Measurements from ENCODE around the gene TMOD1. TPM values are rescaled to one million over a fixed set of nuclear protein-coding genes. Genes with fewer than 3 reads are reported as not detected.

The TMOD1 gene
- total and polyA plus RNA-seq, 2 experiments from 2014 or later: 0.34 to 1.3 TPM

GRCh38 chr9:97516111-97516510 is 14.6 kb downstream of the TMOD1 start:
- 76 to 80% methylated on average over 8 of the region's 8 CpGs for WGBS, 2 experiments (ENCODE audit: low coverage in 1 of 2, low lambda C conversion rate in 2 of 2, missing lambda C conversion rate in 2 of 2)
- no peak for TF ChIP-seq EZH2 (IDR thresholded peaks at IDR 0.05; ENCODE audit: insufficient read depth, poor library complexity, severe bottlenecking)
- TF ChIP-seq EZH2phosphoT487 (IDR thresholded peaks at IDR 0.05; ENCODE audit: insufficient read depth, low read depth): no peak
- Histone ChIP-seq H3K27me3 (replicated peaks; ENCODE audit: insufficient read depth) (peaks cover 4% of the 10 kb centered on the region), H3K79me2 (ENCODE audit: insufficient read depth) (no peaks in the 10 kb centered on the region), H3K4me2 (ENCODE audit: unreplicated experiment) (no peak overlapping the region), H3K27ac (no peak overlapping the region), H3K9ac (no peak overlapping the region), H4K20me1 (ENCODE audit: insufficient read depth) (no peaks in the 10 kb centered on the region), H3K9me3 (ENCODE audit: low read depth) (no peaks in the 10 kb centered on the region), H3K9me2 (ENCODE audit: insufficient read depth) (no peaks in the 10 kb centered on the region), H2AFZ (no peak overlapping the region), H3K4me3 (no peak overlapping the region), H3K36me3 (ENCODE audit: low read depth) (no peaks in the 10 kb centered on the region), H3K4me1 (ENCODE audit: insufficient read depth) (peaks cover 6% of the 10 kb centered on the region; the same call in 1 of the 2 replicates), H3F3A (ENCODE audit: insufficient read depth) (no peaks in the 10 kb centered on the region)
- in situ Hi-C loops (cut with MboI): no loop called here
- no peak for DNase-seq

- Histone ChIP-seq H3K36me3 (ENCODE audit: low read depth) (no peaks in the 10 kb centered on the region), H3K4me2 (ENCODE audit: unreplicated experiment) (no peak overlapping the region), H3K9me3 (ENCODE audit: low read depth) (no peaks in the 10 kb centered on the region), H3K4me3 (no peak overlapping the region), H3K9ac (no peak overlapping the region), H2AFZ (no peak overlapping the region), H3F3A (ENCODE audit: insufficient read depth) (no peaks in the 10 kb centered on the region), H3K27me3 (replicated peaks; ENCODE audit: insufficient read depth) (peaks cover 7% of the 10 kb centered on the region), H3K27ac (no peak overlapping the region), H3K4me1 (ENCODE audit: insufficient read depth) (peaks cover 6% of the 10 kb centered on the region; the same call in 1 of the 2 replicates), H3K9me2 (ENCODE audit: insufficient read depth) (no peaks in the 10 kb centered on the region), H3K79me2 (ENCODE audit: insufficient read depth) (no peaks in the 10 kb centered on the region), H4K20me1 (ENCODE audit: insufficient read depth) (no peaks in the 10 kb centered on the region)
- DNase-seq: no peak
- 68% methylated on average over 14 of the region's 14 CpGs for WGBS, 2 experiments (ENCODE audit: low coverage in 1 of 2, low lambda C conversion rate in 2 of 2, missing lambda C conversion rate in 2 of 2)
- in situ Hi-C loops (cut with MboI): no loop called here
- TF ChIP-seq EZH2phosphoT487 (IDR thresholded peaks at IDR 0.05; ENCODE audit: insufficient read depth, low read depth): no peak
- no peak for TF ChIP-seq EZH2 (IDR thresholded peaks at IDR 0.05; ENCODE audit: insufficient read depth, poor library complexity, severe bottlenecking)
These were observed 16.0 kb downstream of the TMOD1 start for GRCh38 chr9:97517331-97518089.

DNA sequence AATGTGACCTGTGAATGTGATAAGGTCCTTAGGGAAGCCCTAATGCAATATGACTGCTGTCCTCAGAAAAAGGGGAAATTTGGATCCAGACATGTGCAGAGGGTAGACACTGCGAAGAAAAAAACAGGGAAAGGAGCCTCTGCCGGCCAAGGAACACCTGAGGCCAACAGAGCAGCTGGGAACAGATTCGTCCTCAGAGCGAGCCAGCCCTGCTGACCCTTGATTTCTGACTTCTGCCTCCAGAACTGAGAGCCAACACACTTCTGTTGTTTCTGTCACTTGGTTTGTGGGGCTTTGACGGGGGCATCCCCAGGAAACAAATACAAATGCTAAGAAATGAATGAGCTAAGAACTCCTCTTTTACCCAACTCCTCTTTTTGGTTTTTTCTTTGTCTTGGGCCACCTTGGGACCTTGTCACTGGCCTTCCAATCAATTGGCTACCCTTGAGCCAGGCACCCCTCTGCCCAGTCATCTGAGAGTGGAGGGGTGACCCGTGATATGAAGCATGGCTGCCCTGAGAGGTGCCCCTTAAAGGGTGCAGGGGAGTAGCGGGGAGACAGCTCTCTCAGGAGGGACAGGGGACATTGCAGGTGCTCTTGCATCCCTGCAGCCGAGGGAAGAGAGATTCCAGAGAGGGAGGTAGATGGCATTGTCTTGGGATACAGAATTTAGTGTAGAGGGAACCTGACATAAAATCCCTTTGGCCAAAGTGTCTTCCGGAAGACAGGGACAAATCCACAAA is 16.9 kb downstream of the TMOD1 start:
- Histone ChIP-seq H3K27ac (no peak overlapping the region), H3K4me2 (ENCODE audit: unreplicated experiment) (no peak overlapping the region)

GRCh38 chr9:97518909-97519307 is 17.4 kb downstream of the TMOD1 start:
- H3K9me3 ChIP-seq (ENCODE audit: low read depth): no peaks in the 10 kb centered on the region
- peaks cover 6% of the 10 kb centered on the region; the same call in 1 of the 2 replicates for H3K4me1 ChIP-seq (ENCODE audit: insufficient read depth)
- no peaks in the 10 kb centered on the region for H4K20me1 ChIP-seq (ENCODE audit: insufficient read depth)
- H3K79me2 ChIP-seq (ENCODE audit: insufficient read depth): no peaks in the 10 kb centered on the region
- no peaks in the 10 kb centered on the region for H3K36me3 ChIP-seq (ENCODE audit: low read depth)
- DNase-seq: peak; percentile 82
- WGBS, 2 experiments (ENCODE audit: low coverage in 1 of 2, low lambda C conversion rate in 2 of 2, missing lambda C conversion rate in 2 of 2): 2 to 4% methylated on average over 6 of the region's 6 CpGs
- peak overlapping the region; percentile 39; the same call in 1 of the 2 replicates for H2AFZ ChIP-seq
- peak overlapping the region; percentile 22 for H3K4me2 ChIP-seq (ENCODE audit: unreplicated experiment)
- in situ Hi-C loops (cut with MboI): no loop called here
- no peak overlapping the region for H3K9ac ChIP-seq
- no peaks in the 10 kb centered on the region for H3K9me2 ChIP-seq (ENCODE audit: insufficient read depth)
- H3F3A ChIP-seq (ENCODE audit: insufficient read depth): no peaks in the 10 kb centered on the region
- H3K27ac ChIP-seq: no peak overlapping the region
- H3K27me3 ChIP-seq (replicated peaks; ENCODE audit: insufficient read depth): peaks cover 13% of the 10 kb centered on the region
- H3K4me3 ChIP-seq: peak overlapping the region; percentile 35
- TF ChIP-seq EZH2 (IDR thresholded peaks at IDR 0.05; ENCODE audit: insufficient read depth, poor library complexity, severe bottlenecking) (no peak), EZH2phosphoT487 (IDR thresholded peaks at IDR 0.05; ENCODE audit: insufficient read depth, low read depth) (no peak)

More for the DNA sequence above, 16.9 kb downstream of the TMOD1 start:
- H3K27me3 ChIP-seq (replicated peaks; ENCODE audit: insufficient read depth): peaks cover 13% of the 10 kb centered on the region
- WGBS, 2 experiments (ENCODE audit: low coverage in 1 of 2, low lambda C conversion rate in 2 of 2, missing lambda C conversion rate in 2 of 2): 62% methylated on average over 9 of the region's 9 CpGs
- 0 out of 2 replicates have a peak overlapping the region, but pooled peaks have one; percentile 35 for H3K4me3 ChIP-seq
- no peaks in the 10 kb centered on the region for H3K9me2 ChIP-seq (ENCODE audit: insufficient read depth)
- H3K9me3 ChIP-seq (ENCODE audit: low read depth): no peaks in the 10 kb centered on the region
- no peaks in the 10 kb centered on the region for H3K36me3 ChIP-seq (ENCODE audit: low read depth)
- TF ChIP-seq EZH2phosphoT487 (IDR thresholded peaks at IDR 0.05; ENCODE audit: insufficient read depth, low read depth) (no peak), EZH2 (IDR thresholded peaks at IDR 0.05; ENCODE audit: insufficient read depth, poor library complexity, severe bottlenecking) (no peak)
- H3K79me2 ChIP-seq (ENCODE audit: insufficient read depth): no peaks in the 10 kb centered on the region
- peaks cover 6% of the 10 kb centered on the region; the same call in 1 of the 2 replicates for H3K4me1 ChIP-seq (ENCODE audit: insufficient read depth)
- in situ Hi-C loops (cut with MboI): no loop called here
- no peaks in the 10 kb centered on the region for H4K20me1 ChIP-seq (ENCODE audit: insufficient read depth)
- H3K9ac ChIP-seq: no peak overlapping the region
- no peak overlapping the region for H2AFZ ChIP-seq
- DNase-seq: no peak
- H3F3A ChIP-seq (ENCODE audit: insufficient read depth): no peaks in the 10 kb centered on the region
